GM18517 (cell line): ENCODE results near the gene KCNV2.
"Not testable (repeated sequence)": the region's sequence is repeated elsewhere in the genome, so short reads cannot be mapped to it uniquely, and the experiment has no call there.

Experiments used
- ATAC-seq: cut with Tn5 transposase; IDR thresholded peaks from one replicate; pipeline ENCODE4 v1.9.1; 2021; ENCODE audit warnings: mild to moderate bottlenecking, moderate library complexity; ENCODE audit not compliant: unreplicated experiment

Gene KCNV2

DNA sequence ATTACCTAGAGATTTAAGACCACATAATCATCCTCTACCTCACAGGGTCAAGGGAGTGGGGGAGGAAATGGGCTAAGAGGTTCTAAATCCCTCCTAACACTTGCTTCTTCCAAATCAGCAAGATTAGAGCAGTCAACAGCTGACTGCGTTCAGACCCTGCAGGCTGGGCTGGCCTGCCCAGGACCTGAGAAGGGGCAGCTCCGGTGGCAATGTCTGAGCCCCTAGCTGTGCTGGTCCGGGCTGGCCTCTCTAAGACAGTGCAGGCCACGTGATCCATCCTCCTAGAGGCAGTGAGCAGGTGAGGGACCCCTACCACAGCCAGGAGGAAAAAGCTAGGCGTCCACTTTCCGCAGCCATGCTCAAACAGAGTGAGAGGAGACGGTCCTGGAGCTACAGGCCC, at the start of gene KCNV2:
Gene KCNV2 (plus strand): TSS at position 126 of the 400 bp plus-strand sequence. CDS start 230 bp downstream, at position 356.
- ATAC-seq = no peak

GRCh38 chr9:2673161-2673560, 44.1 kb upstream of the KCNV2 start:
- no peak for ATAC-seq

- no peak for ATAC-seq
These were observed 43.0 kb upstream of the KCNV2 start for GRCh38 chr9:2674141-2674824.

DNA sequence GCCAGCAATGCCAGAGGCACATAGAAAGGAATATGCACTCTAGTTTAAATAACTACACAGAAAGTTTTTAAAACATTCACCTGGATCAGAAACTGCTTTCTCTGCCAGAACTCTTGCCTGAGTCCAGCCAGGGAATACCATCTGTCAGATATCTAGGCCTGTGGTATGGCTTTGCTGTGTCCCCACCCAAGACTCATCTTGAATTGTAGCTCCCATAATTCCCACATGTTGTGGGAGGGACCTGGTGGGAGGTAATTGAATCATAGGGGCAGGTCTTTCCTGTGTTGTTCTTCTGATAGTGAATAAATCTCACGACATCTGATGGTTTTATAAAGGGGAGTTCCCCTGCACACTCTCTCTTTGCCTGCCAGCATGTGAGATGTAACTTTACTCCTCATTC, 41.5 kb upstream of the KCNV2 start:
- no peak for ATAC-seq

GRCh38 chr9:2676466-2676865, 40.8 kb upstream of the KCNV2 start:
- no peak for ATAC-seq

GRCh38 chr9:2677915-2678889, 39.1 kb upstream of the KCNV2 start:
- no peak for ATAC-seq

DNA sequence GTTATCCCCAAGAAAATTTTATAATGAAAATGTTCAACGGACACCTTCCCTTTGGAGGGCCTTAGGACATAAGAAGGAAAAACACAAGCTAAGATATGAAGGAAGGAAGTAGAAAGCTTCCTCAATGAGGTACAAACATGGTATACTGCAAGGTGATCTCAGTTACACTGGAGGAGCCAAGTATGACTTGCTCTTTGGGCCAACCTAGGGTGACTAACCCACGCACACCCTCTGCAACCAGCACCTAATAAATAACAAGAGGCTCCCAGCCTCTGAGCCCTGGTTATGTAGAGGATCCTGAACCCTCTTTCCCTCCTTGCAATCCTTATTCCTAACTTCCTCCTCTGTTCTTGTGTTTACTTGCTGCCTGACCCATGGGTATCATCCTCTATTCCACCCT, 38.3 kb upstream of the KCNV2 start:
- no peak for ATAC-seq

DNA sequence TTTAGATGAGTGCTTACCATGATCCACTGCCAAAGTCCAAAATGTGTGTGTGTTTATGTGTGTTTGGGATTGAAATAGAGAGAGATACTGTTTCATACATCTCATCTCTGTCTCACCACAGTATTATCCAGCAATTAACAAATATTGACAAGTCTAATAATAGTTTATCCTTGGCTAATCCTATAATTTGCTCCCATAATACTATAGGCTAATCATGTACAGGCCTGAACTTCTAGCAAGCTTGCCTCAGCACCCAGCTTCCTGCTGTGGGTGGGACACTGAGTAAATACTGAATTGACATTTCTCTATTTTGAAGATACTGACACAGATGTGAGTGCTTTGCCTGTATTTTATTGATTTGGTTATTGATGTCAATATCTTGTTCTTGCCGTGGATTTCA, 35.3 kb upstream of the KCNV2 start:
- ATAC-seq = no peak

- no peak for ATAC-seq
These were observed 30.4 kb upstream of the KCNV2 start for GRCh38 chr9:2686911-2687310.

- no peak for ATAC-seq
These were observed 28.7 kb upstream of the KCNV2 start for GRCh38 chr9:2688636-2689035.

- no peak for ATAC-seq
These were observed 26.1 kb upstream of the KCNV2 start for GRCh38 chr9:2691212-2691611.

DNA sequence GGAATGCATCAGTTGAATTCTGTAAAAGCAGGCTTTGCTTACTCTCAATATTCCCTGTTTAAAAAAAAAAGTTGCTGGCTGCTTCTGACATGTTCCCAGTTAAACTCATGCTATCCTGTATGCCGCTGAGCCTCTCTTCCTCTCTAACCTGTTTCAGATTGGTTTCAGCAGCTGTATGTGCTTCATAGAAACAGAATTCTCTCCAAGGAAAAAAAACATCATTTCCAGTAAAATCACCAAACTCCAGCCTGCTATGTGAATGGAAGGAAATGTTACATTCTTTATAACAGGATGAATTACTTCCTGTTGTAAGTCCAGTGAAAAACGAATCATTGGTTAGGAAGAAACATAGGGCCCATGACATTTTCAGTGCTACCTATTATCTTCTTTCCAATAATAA, 25.7 kb upstream of the KCNV2 start:
- no peak for ATAC-seq

GRCh38 chr9:2693056-2693455, 24.3 kb upstream of the KCNV2 start:
- ATAC-seq = no peak

GRCh38 chr9:2697492-2697891, 19.8 kb upstream of the KCNV2 start:
- ATAC-seq = peak; percentile 70

DNA sequence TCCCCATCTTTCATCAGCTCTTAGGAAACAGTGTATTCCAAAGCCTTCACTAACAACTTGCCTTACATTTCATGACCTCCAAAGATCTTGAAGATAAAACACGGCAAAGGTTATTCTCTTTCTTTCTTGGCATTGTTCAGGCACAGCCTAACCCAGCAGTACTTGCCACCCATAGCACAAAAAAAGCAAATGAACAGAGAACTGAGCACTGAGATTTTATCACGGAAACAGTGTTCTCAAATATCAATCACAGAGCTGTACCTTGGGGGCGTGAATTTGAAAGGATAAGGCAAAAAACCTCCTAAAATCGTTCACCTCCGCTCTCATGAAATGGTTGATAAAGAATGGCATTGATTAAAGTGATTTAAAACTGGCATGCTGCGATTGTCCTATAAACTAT, 16.9 kb upstream of the KCNV2 start:
- ATAC-seq = no peak

- ATAC-seq = no peak
These were observed 16.3 kb upstream of the KCNV2 start for GRCh38 chr9:2700909-2701550.

- no peak for ATAC-seq
These were observed 12.8 kb upstream of the KCNV2 start for GRCh38 chr9:2704504-2704903.

DNA sequence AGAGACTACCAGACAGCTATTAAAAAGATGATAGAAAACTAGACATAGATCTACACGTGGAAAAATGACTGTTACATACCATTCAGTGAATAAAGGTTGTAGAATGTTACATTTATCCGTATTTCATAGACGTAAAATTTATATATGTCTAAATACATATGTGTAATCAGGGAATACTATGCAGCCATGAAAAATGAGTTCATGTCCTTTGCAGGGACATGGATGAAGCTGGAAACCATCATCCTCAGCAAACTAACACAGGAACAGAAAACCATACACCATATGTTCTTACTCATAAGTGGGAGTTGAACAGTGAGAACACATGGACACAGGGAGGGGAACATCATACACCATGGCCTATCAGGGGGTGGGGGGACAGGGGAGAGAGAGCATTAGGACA, 10.1 kb upstream of the KCNV2 start:
- ATAC-seq = not testable (repeated sequence)

- no peak for ATAC-seq
These were observed 7.6 kb upstream of the KCNV2 start for GRCh38 chr9:2709645-2710101.

GRCh38 chr9:2711716-2712115, 5.6 kb upstream of the KCNV2 start:
- ATAC-seq = no peak

- ATAC-seq = no peak
These were observed 839 bp downstream of the KCNV2 start for GRCh38 chr9:2718001-2718697.
